HG03064 (cell line): ENCODE results near the gene UNC119B.
"Not testable (repeated sequence)": the region's sequence is repeated elsewhere in the genome, so short reads cannot be mapped to it uniquely, and the experiment has no call there.

Experiments
- ATAC-seq: cut with Tn5 transposase; IDR thresholded peaks from one replicate; pipeline ENCODE4 v1.9.1; 2021; ENCODE audit warnings: low read depth; ENCODE audit not compliant: unreplicated experiment

Gene UNC119B

DNA sequence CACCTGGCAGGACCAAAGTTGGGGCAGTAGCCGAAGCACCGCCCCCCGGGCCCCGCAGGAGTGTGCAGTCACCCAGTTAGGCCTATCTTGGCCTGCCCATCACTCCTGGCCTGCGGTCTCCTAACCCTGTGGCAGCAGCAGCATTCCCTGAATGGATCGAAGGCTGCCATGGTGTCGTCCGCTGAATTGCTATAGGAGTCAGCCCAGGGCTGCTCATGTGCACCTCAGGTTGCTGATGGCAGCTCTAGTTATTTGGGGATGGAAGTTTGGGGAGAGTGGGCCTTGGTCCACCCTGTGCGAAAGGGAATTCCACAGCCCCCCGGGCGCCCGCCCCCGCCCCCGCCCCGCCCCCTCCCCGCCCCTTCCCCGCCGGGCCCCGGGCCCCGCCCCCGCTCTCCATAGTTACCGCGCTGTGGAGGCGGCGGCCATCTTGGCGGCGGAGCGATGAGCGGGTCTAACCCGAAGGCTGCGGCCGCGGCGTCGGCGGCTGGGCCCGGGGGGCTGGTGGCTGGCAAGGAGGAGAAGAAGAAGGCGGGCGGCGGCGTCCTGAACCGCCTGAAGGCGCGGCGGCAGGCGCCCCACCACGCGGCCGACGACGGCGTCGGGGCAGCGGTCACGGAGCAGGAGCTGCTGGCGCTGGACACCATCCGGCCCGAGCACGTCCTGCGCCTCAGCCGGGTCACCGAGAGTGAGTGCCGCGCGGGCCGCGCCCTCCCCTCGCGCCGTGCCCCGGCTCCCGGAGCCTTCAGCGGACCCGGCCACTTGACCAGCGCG is at the start of gene UNC119B:
TSS of gene UNC119B (plus strand) at position 428 of the 774 bp plus-strand sequence. CDS start at position 445, 17 bp downstream.
- ATAC-seq, result peak; percentile 50

DNA sequence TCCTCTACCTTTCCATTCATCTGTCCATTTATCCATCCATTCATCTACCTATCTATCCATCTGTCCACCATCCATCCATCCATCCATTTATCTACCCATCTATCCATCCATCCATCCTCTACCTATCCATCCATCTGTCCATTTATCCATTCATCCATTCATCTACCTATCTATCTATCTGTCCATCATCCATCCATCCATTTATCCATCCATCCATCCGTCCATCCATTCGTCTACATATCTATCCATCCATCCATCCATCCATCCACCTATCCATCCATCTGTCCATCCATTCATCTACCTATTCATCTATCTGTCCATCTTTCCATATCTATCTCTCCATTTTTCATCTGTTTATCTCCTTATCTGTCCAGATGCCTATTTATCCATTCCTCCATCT is 48.8 kb upstream of the UNC119B start:
- ATAC-seq, result no peak

DNA sequence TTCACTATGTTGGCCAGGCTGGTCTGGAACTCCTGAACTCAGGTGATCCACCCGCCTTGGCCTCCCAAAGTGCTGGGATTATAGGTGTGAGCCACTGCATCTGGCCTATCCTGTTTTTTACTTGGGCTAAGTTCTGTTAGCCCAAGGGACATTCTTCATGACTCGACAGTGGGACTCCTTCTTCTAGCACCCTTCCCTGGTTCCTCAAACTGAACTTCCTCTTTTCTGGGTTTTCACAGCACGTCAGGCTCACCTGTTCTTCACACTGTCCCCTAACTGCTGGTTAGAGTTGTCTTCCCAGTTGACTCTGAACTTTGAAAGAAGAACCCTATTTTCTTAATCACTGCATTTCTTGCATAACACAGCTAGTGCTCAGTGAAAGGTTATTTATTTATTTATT is 47.4 kb upstream of the UNC119B start:
- ATAC-seq, result peak; percentile 70

DNA sequence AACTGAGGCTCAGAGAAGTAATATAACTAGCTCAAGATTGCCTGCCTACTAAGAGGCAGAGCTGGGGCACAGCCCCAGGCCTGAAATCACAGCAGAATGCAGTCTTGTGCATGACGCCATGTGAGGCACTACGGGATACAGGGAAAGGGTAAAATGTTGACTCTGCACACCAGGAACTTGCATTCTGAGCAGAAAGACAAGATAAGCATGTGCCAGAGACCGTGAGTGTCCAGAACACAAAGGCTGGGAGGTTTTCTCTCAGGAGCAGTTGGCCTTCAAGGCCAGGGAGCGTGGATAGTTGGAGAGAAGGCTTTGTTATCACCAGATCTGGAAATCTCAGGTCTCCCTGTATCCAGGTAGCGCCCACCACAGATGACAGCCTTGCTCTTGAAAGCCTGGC is 46.5 kb upstream of the UNC119B start:
- ATAC-seq, result no peak

DNA sequence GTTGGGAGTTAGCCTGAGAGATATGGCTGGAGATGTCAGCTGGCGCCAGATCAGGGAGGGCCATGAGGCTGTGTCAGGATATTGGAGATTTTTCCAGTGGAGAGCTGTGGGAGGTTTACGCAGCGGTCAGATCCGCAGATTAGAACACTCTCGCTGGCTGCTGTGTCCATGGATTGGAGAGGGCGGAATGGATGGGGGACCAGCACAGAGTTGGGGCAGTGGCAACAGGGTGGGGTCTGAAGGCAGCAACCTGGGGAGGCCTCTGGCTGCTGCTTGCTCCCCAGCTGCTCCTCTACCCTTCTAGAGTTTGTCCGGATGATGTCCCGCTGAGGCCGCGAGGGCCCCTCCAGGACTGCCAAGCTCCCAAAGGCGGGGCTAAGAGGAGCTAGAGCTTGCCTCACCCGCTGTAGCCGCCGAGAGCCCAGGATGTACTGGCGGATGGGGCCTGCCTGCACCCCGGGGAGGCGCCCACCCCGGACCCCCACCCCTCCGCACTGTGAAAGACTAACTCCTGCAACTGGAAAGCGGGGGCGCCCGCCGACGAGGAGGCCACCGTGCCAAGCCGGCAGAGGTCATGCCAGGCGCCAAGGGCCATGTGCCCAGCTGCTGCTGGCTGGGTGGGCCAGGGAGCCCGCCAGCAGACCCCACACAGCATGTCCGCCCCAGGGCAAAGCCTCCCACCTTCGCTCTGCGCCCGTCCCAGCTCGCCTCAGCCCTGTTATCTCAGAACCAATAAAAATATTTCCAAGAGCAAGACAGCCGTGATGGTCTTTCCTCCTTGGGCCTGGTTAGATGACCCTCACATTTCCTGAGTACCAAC is 43.5 kb upstream of the UNC119B start:
- ATAC-seq, result no peak

DNA sequence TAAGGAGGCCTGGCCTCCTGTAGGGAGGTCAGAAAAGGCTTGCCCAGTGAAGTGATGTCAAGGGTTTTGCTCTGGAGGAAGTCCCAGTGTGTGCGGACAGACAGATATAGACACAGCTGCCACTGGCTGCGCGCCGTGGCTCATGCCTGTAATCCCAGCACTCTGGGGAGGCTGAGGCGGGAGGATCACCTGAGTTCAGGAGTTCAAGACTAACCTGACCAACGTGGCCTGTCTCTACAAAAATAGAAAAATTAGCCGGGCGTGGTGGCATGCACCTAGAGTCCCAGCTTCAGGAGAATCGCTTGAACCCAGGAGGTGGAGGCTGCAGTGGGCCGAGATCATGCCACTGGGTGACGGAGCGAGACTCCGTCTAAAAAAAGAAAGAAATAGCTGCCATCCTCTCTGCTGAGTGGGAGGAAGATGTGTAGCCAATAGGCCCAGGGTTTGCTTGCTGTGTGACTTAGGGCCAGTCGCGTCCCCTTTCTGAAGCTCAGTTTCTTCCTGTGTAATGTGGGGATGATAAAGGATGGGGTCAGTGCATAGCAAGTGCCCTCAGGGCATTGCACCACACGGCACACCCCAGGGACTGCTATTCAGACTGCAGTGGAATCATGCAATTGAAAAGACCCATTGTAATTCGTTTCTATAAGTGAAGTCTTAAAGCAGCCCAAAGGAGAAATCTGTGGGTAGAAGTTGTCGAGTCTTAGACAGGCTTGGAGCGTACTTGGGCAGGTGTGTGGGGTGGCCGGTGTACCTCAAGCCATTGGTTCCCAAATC is 42.0 kb upstream of the UNC119B start:
- ATAC-seq, result no peak

DNA sequence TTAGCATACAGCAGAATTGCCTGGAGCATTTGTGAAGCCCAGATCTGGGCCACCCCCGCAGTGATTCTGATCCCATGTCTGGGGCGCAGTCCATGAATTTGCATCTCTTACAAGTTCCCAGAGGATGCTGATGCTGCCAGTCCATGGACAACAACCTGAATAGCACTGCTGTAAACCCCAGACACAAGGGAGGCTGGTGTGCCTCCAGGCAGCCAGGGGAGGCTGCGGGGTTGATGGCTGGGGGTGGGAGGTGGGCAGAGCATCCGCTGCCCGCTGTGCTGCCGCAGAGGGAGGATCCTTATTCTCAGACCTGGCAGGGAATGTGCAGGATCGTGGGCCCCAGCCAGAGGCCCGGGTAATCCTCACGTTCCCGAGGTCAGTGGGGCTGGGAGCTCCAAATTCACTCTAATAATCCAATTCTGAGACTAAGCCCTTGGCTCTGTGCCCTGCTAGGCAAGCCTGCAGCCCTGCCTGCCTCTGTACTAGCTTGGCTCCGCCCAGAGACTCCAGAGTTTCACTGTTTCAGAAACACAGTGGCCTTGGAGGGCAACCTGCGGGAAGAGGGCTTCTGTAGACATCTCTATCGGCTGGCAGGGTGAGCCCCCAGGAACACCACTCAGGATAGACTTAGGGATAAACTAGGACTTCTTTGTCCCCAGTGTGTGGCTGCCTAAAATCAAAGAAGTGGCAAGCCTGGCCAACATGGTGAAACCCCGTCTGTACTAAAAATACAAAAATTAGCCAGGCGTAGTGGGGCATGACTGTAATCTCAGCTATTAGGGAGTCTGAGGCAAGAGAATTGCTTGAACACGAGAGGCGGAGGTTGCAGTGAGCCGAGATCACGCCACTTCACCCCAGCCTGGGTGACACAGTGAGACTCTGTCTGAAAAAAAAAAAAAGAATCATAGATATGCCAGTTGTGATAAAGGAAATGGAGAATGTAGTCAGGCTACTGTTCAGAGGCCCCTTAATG is 41.1 kb upstream of the UNC119B start:
- ATAC-seq, result peak; percentile 54

DNA sequence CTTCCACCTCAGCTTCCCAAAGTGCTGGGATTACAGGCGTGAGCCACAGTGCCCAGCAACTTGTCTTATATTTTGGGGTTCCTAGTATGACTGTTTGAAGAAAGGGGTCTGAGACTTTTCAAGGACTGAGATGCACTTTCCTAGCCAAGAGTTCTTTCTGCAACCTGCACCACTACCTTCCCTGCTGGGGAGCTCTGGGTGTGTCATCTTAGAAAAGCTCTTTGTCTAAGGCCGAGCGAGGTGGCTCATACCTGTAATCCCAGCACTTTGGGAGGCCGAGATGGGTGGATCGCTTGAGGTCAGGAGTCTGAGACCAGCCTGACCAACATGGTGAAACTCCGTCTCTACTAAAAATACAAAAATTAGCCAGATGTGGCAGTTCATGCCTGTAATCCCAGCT is 40.0 kb upstream of the UNC119B start:
- not testable (repeated sequence) for ATAC-seq

DNA sequence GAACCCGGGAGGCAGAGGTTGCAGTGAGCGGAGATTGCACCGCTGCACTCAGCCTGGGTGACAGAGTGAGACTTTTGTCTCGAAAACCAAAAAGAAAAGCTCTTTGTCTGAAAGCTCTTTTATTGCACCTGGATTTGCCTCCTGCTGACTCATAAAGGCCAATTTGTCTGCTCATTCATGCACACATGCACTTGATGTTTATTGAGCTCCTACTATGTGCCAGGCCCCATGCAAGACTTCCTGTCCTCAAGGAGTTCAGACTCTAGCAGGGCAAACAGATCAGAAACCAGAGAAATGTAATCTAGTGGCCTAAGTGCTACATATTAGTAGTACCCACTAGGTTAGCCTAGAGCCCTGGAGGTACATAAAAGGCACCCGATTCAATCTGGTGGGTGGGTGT is 39.6 kb upstream of the UNC119B start:
- no peak for ATAC-seq

DNA sequence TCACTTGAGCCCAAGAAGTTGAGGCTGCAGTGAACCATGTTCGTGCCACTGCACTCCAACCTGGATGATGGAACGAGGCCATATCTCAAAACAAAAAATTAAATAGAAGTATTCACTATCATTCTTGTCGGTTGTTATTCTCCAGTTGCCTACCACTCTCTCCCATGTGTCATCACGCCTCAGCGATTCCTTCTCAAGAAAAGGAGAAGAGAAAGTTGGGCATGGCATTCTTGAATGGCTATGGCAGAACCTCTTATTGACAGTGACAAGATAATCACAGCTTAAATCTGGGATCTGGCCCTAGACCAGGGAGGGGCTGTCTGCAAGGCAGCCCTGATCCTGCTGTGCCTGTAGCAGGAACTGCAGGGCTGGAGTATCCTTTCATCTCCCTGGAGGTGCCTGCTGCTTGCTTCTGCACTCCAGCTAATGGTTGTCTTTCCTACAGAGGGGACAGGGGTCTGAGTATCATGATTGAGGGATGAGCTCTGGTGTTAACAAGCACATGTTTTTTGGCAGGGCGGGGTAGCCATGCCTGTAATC is 36.1 kb upstream of the UNC119B start:
- ATAC-seq, result no peak

DNA sequence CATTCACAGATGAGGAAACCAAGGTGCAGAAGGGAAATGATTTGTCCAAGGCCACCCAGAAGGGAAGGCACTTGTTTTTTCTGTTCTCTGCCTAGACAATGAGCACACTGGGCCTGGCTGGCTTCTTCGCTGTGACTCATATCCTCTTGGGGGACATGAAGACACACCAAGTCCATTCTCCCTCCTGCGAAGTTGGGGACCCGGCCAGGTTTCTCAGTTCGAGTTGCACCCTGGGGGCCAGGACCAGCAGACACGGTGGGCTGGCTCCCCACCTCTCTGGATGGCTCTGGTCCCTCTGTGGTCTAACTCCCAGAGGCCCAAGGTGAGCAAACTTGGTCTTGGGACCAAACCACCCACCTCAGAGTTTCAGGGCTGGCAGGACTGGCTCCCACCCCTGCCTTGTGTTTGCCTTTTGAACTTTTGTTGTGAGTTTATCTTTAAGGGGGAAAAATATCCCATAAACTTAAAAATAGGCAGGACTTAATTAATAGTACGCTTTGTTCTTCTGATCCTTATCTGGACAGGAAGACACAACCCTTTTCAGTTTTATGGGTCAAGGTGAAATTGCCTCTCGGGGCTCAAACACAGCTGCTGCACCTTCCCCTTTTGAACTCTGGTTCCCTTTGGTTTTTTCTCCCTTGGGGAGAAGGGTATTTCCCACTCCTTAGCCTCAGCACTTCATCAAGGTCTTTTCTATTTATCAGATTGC is 32.3 kb upstream of the UNC119B start:
- no peak for ATAC-seq

DNA sequence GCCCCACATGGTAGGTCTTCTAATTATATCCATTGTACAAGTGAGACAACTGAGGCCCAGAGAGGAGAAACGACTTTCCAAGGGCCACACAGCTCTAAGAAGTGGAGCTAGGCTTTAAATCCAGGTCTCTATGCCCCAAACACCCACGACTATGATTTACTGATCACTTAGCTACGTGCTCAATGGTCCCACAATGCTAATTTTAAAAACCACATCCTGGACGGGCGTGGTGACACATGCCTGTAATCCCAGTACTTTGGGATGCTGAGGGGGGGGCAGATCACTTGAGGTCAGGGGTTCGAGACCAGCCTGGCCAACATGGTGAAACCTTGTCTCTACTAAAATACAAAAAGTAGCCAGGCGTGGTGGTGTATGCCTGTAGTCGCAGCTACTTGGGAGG is 31.7 kb upstream of the UNC119B start:
- ATAC-seq, result no peak

DNA sequence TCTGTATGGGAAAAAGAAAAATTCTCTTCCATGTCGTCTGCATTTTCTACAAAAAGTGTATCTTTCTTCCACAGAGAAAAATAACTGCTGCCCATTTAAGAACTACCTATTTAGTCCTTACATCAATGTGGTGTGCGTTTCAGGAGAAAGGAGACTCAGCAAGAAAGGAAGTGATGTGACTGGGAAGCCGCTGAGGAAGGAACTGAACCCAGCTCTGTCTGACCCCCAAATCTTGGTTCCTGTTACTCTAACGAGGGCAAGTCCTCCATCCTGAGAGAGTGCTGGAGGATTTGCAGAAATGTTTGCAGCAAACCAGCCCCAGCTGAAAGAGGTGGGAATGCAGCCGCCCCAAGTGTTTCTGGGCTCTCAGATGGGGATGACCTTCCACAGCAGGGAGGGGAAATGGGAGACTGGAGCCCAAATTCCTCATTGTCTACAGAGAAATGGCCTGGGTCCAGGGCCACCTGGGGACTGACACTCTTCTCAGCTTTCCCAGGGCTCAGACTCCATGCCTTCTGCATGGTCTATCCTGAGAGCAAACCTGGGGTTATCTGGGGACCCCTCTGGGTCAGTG is 30.0 kb upstream of the UNC119B start:
- ATAC-seq, result no peak

DNA sequence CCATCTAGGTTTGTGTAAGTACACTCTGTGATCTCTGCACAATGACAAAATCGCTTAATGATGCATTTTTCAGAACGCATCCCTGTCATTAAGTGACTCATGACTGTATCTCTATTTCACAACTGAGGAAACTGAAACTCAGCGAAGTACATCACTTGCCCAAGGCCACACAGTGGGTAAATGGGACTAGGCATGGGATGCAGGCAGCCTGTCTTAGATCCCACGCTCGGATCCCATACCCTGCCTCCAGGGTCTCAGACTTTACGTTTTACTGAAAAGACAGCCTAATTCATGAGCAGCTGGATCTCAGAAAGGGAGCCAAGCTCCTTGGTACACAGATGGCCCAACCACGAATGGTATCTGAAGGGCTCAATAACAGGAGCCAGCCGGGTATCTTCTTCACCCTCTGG is 25.7 kb upstream of the UNC119B start:
- peak; percentile 0 for ATAC-seq

DNA sequence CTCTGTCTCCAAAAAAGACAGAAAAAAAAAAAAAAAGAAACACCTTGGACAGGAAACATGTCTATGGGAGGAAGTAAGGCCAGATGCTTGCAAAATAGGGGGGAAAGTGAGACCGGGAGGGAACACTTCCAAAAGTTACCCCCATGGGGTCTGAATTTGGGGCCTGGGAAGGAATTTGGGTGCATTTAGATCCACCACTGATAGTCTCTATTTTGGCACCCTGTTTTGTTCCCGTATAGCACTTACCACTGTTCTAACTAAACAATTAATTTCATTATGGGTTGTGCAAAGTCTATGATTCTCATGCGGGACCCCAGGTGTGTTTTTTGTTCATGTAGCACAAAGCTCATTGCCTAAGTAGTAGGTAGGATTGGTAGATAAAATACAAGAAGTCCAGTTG is 24.7 kb upstream of the UNC119B start:
- no peak for ATAC-seq

DNA sequence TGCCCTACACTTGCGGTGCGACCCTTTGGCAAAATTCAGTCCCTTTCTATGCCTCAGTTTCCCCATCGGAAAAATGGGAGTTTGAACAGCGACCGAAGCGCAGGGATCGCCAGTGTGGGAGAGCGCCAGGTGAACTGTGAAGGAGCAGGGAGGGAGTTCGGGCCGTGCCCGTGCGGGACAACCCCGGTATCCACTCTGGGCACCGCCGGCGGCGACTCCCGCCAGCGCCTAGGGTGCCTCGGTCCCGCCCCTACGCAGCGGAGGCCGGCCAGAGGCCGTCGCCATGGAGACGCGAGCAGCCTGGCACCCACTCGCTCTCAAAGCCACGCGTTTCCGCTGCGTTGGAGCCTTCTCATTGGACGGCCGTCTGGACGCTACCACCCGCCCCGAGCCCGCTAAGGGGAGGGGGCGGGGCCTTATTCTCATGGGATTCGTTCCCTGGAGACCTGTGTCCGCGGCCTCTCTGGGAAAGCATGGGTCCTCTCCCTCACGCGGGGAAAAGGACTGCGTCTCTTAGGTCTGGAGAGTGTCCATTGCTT is 24.0 kb upstream of the UNC119B start:
- peak; percentile 55 for ATAC-seq

DNA sequence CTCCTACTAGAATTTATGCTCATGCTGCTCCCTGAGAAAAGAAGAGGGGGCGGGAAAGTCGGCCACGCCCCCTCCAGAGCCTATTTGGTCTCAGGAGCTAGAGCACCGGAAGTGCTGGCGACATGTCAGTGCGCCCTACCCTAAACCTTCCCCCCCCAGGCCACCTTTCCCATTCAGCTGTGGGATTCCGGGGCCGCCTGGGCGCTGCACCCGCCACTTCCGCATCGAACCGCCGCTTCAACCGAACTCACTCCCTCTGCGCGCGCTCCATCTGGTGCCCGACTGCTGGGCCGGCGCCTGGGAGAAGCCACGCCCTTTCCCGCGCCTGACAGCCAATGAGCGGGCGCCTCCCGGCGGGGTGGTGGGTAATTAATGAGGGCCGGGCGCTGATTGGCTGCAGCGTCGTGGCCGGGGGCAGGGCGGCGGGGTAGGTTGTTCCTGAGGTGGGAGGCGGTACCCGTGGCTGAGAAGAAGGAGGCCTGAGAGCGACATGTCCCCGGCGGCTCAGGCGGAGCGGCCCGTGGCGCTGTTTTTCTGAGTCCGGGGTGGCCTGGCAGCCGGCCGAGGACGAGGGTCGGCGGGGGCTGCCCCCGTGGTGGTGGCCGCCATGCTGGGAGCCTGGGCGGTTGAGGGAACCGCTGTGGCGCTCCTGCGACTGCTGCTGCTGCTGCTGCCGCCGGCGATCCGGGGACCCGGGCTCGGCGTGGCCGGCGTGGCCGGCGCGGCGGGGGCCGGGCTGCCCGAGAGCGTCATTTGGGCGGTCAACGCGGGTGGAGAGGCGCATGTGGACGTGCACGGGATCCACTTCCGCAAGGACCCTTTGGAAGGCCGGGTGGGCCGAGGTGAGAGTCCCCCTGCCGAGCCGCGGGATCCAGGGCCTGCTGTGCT is 23.3 kb upstream of the UNC119B start, which contains the start of gene MLEC:
TSS of gene MLEC (plus strand) at position 460 of the 888 bp plus-strand sequence. CDS start at position 608, 148 bp downstream.
- peak; percentile 59 for ATAC-seq
